GM12801 (cell line): Measurements from ENCODE around the gene GPR153.

Experiments used
- CTCF ChIP-seq: IDR thresholded peaks from one replicate; pipeline ENCODE4 v1.5.1; 2011; ENCODE audit warnings: control low read depth; ENCODE audit not compliant: insufficient read length; ENCODE audit errors: extremely low read depth

Gene GPR153

GRCh38 chr1:6265151-6265550 lies 4.3 kb upstream of the GPR153 start:
- TF ChIP-seq CTCF: no peak

GRCh38 chr1:6263716-6264115 lies 2.8 kb upstream of the GPR153 start:
- no peak for TF ChIP-seq CTCF

- no peak for TF ChIP-seq CTCF
Measured at GRCh38 chr1:6262555-6263420, 1.9 kb upstream of the GPR153 start.

GRCh38 chr1:6261615-6261995 lies 707 bp upstream of the GPR153 start:
- no peak for TF ChIP-seq CTCF

- no peak for TF ChIP-seq CTCF
Measured at GRCh38 chr1:6260433-6260934, 414 bp downstream of the GPR153 start.

GRCh38 chr1:6259491-6260362 lies 1.2 kb downstream of the GPR153 start:
- TF ChIP-seq CTCF: no peak

- no peak for TF ChIP-seq CTCF
Measured at GRCh38 chr1:6258675-6259074, 2.2 kb downstream of the GPR153 start.
